GM18498 (cell line): ENCODE measurements around the gene ALG9.
A peak's percentile ranks its signal among the peaks of the same experiment; 100 is the strongest.
"Not testable (repeated sequence)": the region's sequence is repeated elsewhere in the genome, so short reads cannot be mapped to it uniquely, and the experiment has no call there.

Experiments
- ATAC-seq: cut with Tn5 transposase; IDR thresholded peaks from one replicate; pipeline ENCODE4 v1.9.1; 2021; ENCODE audit warnings: mild to moderate bottlenecking, moderate library complexity; ENCODE audit not compliant: unreplicated experiment

Gene ALG9

GRCh38 chr11:111798279-111798678 lies 73.1 kb downstream of the ALG9 start:
- no peak for ATAC-seq

- no peak for ATAC-seq
These were observed 74.2 kb downstream of the ALG9 start for GRCh38 chr11:111797145-111797581.

GRCh38 chr11:111796696-111797095 lies 74.7 kb downstream of the ALG9 start:
- no peak for ATAC-seq

DNA sequence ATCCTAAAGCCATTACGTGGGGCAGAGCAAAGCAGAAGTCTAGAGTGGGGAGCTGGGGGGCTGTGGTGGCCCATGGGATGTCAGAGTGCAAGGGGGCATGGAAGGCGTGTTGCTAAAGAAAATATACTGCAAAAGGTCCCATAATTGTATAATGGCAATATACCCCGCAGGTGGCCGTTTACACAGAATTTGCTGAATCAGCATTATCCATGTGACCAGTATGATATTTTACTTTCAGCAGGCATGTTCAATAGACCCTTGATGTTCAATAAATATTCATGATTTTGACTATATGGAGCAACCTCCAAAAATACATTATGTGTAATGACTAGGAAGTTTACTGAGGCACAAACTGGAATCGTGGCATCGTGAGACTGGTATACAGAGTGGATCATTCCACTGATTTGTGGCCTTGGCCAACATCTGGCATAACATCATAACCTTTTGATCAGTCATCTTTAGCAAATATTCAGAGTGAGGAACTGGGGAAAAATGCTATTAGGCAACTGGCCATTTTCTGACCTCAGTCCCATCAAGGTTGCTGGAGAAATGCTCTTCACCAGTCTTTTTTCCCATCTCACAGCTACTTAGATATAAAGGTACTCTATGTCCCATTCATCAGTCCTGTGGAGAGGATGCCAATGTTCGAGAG lies 75.9 kb downstream of the ALG9 start:
- no peak for ATAC-seq

GRCh38 chr11:111793863-111794262 lies 77.5 kb downstream of the ALG9 start:
- no peak for ATAC-seq

GRCh38 chr11:111792955-111793500 lies 78.4 kb downstream of the ALG9 start:
- ATAC-seq = no peak

GRCh38 chr11:111792314-111792713 lies 79.1 kb downstream of the ALG9 start:
- no peak for ATAC-seq

DNA sequence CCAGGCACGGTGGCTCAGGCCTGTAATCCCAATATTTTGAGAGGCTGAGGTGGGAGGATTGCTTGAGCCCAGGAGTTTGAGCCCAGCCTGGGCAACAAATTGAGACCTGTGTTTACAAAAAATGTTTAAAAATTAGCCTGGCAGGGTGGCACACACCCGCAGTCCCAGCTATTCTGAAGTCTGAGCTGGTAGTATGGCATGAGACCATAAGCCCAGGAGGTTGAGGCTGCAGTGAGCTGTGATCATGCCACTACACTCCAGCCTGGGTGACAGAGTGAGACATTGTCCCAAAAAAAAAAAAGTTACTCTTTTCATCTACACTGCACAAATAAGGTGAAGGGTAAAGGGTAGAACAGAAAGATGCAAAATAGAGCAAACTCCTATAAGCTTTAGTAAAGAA lies 82.9 kb downstream of the ALG9 start:
- no peak for ATAC-seq

- ATAC-seq = no peak
These were observed 83.3 kb downstream of the ALG9 start for GRCh38 chr11:111788051-111788450.

GRCh38 chr11:111785886-111786412 lies 85.4 kb downstream of the ALG9 start:
- no peak for ATAC-seq

- no peak for ATAC-seq
These were observed 86.3 kb downstream of the ALG9 start for GRCh38 chr11:111785076-111785475.

DNA sequence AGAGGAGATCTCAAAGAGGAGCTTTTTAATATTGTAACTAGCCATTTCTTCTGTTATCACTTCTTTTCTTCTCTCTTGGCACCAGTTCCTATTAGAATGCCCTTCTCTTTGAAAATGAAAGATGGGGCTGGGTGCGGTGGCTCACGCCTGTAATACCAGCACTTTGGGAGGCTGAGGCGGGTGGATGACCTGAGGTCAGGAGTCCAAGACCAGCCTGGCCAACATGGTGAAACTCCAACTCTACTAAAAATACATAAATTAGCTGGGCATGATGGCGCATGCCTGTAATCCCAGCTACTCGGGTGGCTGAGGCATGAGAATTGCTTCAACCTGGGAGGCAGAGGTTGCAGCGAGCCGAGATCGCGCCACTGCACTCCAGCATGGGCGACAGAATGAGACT lies 87.1 kb downstream of the ALG9 start:
- not testable (repeated sequence) for ATAC-seq

- ATAC-seq = no peak
These were observed 89.2 kb downstream of the ALG9 start for GRCh38 chr11:111782109-111782741.

DNA sequence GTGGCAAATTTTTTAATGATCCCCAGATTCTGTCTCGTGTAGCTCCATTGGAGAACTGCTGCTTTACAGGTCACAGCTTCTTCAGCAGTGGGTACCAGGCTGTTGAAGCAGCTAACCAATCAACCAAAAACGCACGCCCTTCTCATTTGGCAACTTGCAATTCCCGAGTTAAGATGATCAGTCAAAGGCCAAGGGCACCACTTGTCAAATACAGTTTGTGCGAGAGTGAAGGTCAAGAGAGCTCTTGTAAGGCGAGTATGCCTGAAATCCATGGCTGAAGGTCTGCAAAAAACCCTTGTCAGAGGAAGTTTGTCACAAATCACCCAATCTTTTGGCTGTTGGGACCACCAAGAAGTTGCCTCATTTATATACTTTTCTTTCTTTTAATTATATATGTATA lies 92.3 kb downstream of the ALG9 start:
- no peak for ATAC-seq

DNA sequence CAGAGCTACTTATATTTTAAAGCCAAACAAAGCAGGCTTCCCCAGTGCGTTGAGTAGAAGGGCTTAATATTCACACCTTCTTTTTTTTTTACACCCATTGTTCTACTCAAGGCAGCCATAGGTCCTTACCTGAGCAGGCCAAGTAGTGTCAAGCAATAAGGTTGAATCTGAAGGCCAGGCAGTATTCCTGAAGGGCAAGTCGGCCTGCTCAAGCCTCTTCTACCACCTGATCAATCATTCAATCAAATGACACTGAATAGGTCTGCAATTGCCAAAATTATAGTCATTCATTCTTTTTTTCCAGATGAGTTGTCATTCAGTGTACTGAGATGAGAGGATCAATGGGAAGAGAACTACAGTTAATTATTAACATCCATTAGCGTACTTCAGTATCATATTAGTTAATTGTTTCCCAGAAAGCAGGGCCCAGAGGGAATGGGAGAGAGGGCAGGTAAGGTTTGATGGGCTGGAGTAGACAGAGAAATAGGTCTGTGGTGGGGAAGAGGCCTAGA lies 93.3 kb downstream of the ALG9 start:
- ATAC-seq = no peak

- ATAC-seq = peak; percentile 71
These were observed 94.0 kb downstream of the ALG9 start for GRCh38 chr11:111777094-111778046.

- ATAC-seq = peak; percentile 97
These were observed 94.8 kb downstream of the ALG9 start for GRCh38 chr11:111776398-111777093.

GRCh38 chr11:111774955-111775710 lies 96.2 kb downstream of the ALG9 start:
- no peak for ATAC-seq

DNA sequence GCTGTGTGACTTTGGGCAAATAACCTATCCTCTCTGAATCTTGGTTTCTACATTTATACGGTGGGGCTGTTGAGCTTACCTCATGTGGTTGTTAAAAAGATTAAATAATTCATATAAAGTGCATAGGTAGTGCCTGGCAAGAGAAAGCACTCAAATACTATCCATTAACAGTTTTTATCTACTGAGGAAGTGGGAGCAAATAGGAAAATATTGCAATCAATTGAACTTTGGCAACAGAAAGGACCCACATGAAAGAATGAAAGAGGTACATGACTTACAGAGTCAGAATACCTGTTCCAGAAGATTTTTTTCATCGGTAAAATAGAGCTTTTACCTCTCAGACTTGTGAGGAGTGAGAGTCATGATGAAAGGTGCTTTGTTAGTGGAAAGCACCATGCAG lies 98.8 kb downstream of the ALG9 start:
- ATAC-seq = no peak

DNA sequence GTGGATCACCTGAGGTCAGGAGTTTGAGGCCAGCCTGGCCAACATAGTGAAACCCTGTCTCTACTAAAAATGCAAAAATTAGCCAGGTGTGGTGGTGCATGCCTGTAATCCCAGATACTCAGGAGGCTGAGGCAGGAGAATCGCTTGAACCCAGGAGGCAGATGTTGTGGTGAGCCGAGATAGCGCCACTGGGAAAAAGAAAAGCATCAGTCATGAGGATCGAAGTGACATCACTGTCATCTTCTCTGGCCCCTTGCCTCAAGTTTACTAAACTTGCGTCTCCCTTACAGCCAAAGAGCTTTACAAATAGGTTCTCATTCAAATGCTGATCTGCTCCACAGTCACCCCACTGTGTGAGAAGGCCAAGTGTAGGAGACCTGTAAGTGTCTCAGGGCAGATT lies 100.2 kb downstream of the ALG9 start:
- ATAC-seq = not testable (repeated sequence)
